B cell (primary cell): ENCODE measurements around the gene IFNGR1. TPM values are rescaled to one million over a fixed set of nuclear protein-coding genes. Genes with fewer than 3 reads are reported as not detected.
A peak's percentile ranks its signal among the peaks of the same experiment; 100 is the strongest.

Source experiments
- ATAC-seq: fragments of 200-7000 bp; cut with Tn5 transposase; one replicate; pipeline ENCODE4 v1.10.0; 2021; ENCODE audit warnings: low read depth, mild to moderate bottlenecking, moderate number of reproducible peaks, moderate library complexity
- CTCF ChIA-PET: fragments of 350-600 bp; sonication (Branson Sonifier 250); formaldehyde crosslinking; loops from one replicate; lab custom pipeline; 2021; ENCODE audit warnings: antibody characterized with exemption, inconsistent platforms; lab: Charles Lee
- POLR2A ChIA-PET: fragments of 350-600 bp; sonication (Branson Sonifier 250); formaldehyde crosslinking; loops from one replicate; lab custom pipeline; 2021; ENCODE audit warnings: antibody characterized with exemption; lab: Charles Lee
- DNase-seq: peaks from one replicate; pipeline ENCODE4 v3.0.0; 2013
- H2AFZ ChIP-seq: 2 replicates; pipeline ENCODE4 v1.6.1; 2012; ENCODE audit warnings: mild to moderate bottlenecking, low read depth, low read length; ENCODE audit not compliant: insufficient read depth, poor library complexity, severe bottlenecking
- H3K27ac ChIP-seq, 2 donors: 1 replicate in 1 of 2; 2 replicates in 1 of 2; pipeline ENCODE4 v1.5.1; 2012 to 2013; ENCODE audit warnings: low read length in 2 of 2, mild to moderate bottlenecking in 2 of 2, moderate library complexity in 1 of 2
- H3K27me3 ChIP-seq, 4 experiments: fragments of 200-600 bp in 1 of 4; sonication (generic) in 1 of 4; replicated peaks in 1 of 4; 1 replicate in 2 of 4; 2 replicates in 2 of 4; pipeline versions ENCODE4 v1.6.1 to v1.7.0; 2013 to 2016; ENCODE audit warnings: low read length in 3 of 4, mild to moderate bottlenecking in 2 of 4, mixed read lengths in 1 of 4, moderate library complexity in 1 of 4; ENCODE audit not compliant: insufficient read depth in 4 of 4, control insufficient read depth in 3 of 4; ENCODE audit errors: control extremely low read depth in 1 of 4
- H3K36me3 ChIP-seq, 2 experiments: replicated peaks in 1 of 2; 1 replicate in 1 of 2; 2 replicates in 1 of 2; pipeline versions ENCODE4 v1.6.1 to v1.7.1; 2013; ENCODE audit warnings: low read length in 1 of 2; ENCODE audit not compliant: insufficient read depth in 2 of 2, control insufficient read depth in 1 of 2; ENCODE audit errors: control extremely low read depth in 1 of 2, extremely low read depth in 1 of 2
- H3K4me1 ChIP-seq, 2 donors: fragments of 200-600 bp in 1 of 2; sonication (generic) in 1 of 2; 1 replicate in 1 of 2; 2 replicates in 1 of 2; pipeline versions ENCODE4 v1.5.1 to v1.6.1; 2013 to 2017; ENCODE audit warnings: low read length in 2 of 2; ENCODE audit not compliant: control insufficient read depth in 2 of 2, insufficient read depth in 2 of 2
- H3K4me2 ChIP-seq: replicated peaks from 2 replicates; pipeline ENCODE3; 2012; ENCODE audit warnings: mild to moderate bottlenecking, low read depth, low read length; ENCODE audit not compliant: poor library complexity, severe bottlenecking
- H3K4me3 ChIP-seq, 5 experiments: fragments of 200-600 bp in 1 of 5; sonication (generic) in 1 of 5; 1 replicate in 3 of 5; 2 replicates in 2 of 5; pipeline versions ENCODE4 v1.5.1 to v1.7.0; 2011 to 2016; ENCODE audit warnings: low read length in 4 of 5, mild to moderate bottlenecking in 4 of 5, low read depth in 2 of 5, control low read depth in 1 of 5, moderate library complexity in 1 of 5; ENCODE audit not compliant: insufficient read depth in 1 of 5; ENCODE audit errors: control extremely low read depth in 1 of 5, extremely low read depth in 1 of 5
- H3K79me2 ChIP-seq: fragments of 200-600 bp; sonication (generic); one replicate; pipeline ENCODE4 v1.6.0; 2016; ENCODE audit warnings: low read length; ENCODE audit not compliant: control insufficient read depth, insufficient read depth
- H3K9ac ChIP-seq: fragments of 200-600 bp; sonication (generic); 2 replicates; pipeline ENCODE4 v1.6.1; 2017; ENCODE audit warnings: mild to moderate bottlenecking, low read length, moderate library complexity
- H3K9me3 ChIP-seq, 3 donors: one replicate each; pipeline versions ENCODE4 v1.6.1 to v1.7.1; 2013; ENCODE audit warnings: low read length in 2 of 3; ENCODE audit not compliant: control insufficient read depth in 2 of 3, insufficient read depth in 1 of 3; ENCODE audit errors: control extremely low read depth in 1 of 3
- H4K20me1 ChIP-seq: 2 replicates; pipeline ENCODE4 v1.6.0; 2012; ENCODE audit warnings: mild to moderate bottlenecking, low read length; ENCODE audit not compliant: insufficient read depth, control insufficient read depth, poor library complexity, severe bottlenecking
- H3K27ac Mint-ChIP-seq: one replicate; pipeline ENCODE4 v1.8.0; 2021; ENCODE audit warnings: mixed read lengths
- H3K27me3 Mint-ChIP-seq: one replicate; pipeline ENCODE4 v1.8.0; 2021; ENCODE audit warnings: mixed read lengths
- H3K4me1 Mint-ChIP-seq: one replicate; pipeline ENCODE4 v1.8.0; 2021; ENCODE audit warnings: mixed read lengths
- H3K4me3 Mint-ChIP-seq: one replicate; pipeline ENCODE4 v1.8.0; 2021; ENCODE audit warnings: mixed read lengths
- H3K9me3 Mint-ChIP-seq: one replicate; pipeline ENCODE4 v1.8.0; 2022; ENCODE audit warnings: mixed read lengths; ENCODE audit not compliant: insufficient read depth
- CTCF ChIP-seq: fragments of 200-600 bp; IDR thresholded peaks from one replicate; pipeline ENCODE4 v1.8.0; 2022; ENCODE audit warnings: antibody characterized with exemption, mild to moderate bottlenecking
- EZH2 ChIP-seq: IDR thresholded peaks from 2 replicates; pipeline ENCODE4 v1.6.1; 2012; ENCODE audit warnings: borderline replicate concordance, low read depth, mild to moderate bottlenecking, moderate library complexity, low read length; ENCODE audit not compliant: insufficient read depth, poor library complexity, severe bottlenecking
- WGBS: methylation state at CpG from one replicate; pipeline ENCODE4 v1.1.5; 2013; ENCODE audit warnings: missing lambda C conversion rate; ENCODE audit not compliant: insufficient coverage; 5-methylcytosine and 5-hydroxymethylcytosine counted together
- intact Hi-C: fragments of 100-400 bp; cut with micrococcal nuclease; formaldehyde crosslinking; loops from one replicate; pipeline ENCODE4 v1.10.0; 2022
- polyA plus RNA-seq: library from polyadenylated mRNA; depleted of rRNA; stranded (reverse); fragments of >200 nt; gene quantifications from 2 replicates; pipeline ENCODE4 v1.2.3, GENCODE V29; 2012
- total RNA-seq, 2 donors: library from RNA; stranded (reverse); fragments of 120-200 nt in 1 of 2; gene quantifications; 1 replicate in 1 of 2; 2 replicates in 1 of 2; pipeline versions ENCODE4 v1.2.3 to v1.2.4, GENCODE V29; 2013 to 2022

IFNGR1 gene
- total and polyA plus RNA-seq, 2 donors (not counting 1 experiment from before 2014, with no cell fraction given), result 24.5 to 48.2 TPM

DNA sequence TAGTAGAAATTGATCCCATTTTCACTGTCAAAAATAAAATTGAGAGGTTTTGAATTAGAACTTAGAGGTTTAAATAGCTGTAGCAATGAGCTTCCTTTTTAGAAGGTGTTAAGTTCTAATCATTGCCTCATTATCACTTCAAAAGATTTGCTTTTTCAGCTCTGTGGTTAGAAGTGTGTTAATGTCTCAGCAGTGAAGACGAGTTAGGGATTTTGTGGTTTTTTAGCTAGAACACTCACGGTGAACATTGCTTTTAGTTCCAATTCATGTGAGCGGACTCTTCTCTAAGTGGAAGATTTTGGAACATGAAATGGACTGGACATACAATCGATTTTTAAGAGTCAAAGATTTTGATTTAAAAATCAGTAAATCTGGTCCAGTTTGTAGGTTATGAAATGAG, 12.7 kb upstream of the IFNGR1 start:
- no peaks in the 10 kb centered on the region for H3K27me3 ChIP-seq
- no peaks in the 10 kb centered on the region for H4K20me1 ChIP-seq
- H3K27ac ChIP-seq, result peak overlapping the region; percentile 4 to 79
- TF ChIP-seq EZH2 (no peak), CTCF (no peak)
- H3K4me1 Mint-ChIP-seq, result peaks cover 71% of the 10 kb centered on the region
- H3K79me2 ChIP-seq, result no peaks in the 10 kb centered on the region
- H3K4me1 ChIP-seq, result peaks cover 59 to 60% of the 10 kb centered on the region in 2 donors
- no peaks in the 10 kb centered on the region for H3K9me3 ChIP-seq
- POLR2A ChIA-PET, result no interaction called here
- H3K9ac ChIP-seq, result no peak overlapping the region
- CTCF ChIA-PET, result interaction anchor here (0.9 to 1.4 kb wide), 5 partner anchors 8 to 138 kb away, joined by 3 to 7 read pairs (median 4); no protein-coding TSS in a partner anchor
- H3K27me3 Mint-ChIP-seq, result no peaks in the 10 kb centered on the region
- DNase-seq (no peak), ATAC-seq (no peak)
- peaks cover 0 to 1% of the 10 kb centered on the region in 2 experiments for H3K36me3 ChIP-seq
- peak overlapping the region; percentile 61 for H2AFZ ChIP-seq
- H3K4me3 ChIP-seq, result no peak overlapping the region
- intact Hi-C loops, result loop anchor here (5.0 kb wide), 1 partner anchor 635 kb away; the partner anchor contains the start of gene TNFAIP3
- no peaks in the 10 kb centered on the region for H3K9me3 Mint-ChIP-seq
- H3K4me3 Mint-ChIP-seq, result peak overlapping the region; percentile 45
- H3K4me2 ChIP-seq, result peak overlapping the region; percentile 43
- WGBS, result 44% methylated on average over 3 of the region's 4 CpGs
- H3K27ac Mint-ChIP-seq, result peak overlapping the region; percentile 88

DNA sequence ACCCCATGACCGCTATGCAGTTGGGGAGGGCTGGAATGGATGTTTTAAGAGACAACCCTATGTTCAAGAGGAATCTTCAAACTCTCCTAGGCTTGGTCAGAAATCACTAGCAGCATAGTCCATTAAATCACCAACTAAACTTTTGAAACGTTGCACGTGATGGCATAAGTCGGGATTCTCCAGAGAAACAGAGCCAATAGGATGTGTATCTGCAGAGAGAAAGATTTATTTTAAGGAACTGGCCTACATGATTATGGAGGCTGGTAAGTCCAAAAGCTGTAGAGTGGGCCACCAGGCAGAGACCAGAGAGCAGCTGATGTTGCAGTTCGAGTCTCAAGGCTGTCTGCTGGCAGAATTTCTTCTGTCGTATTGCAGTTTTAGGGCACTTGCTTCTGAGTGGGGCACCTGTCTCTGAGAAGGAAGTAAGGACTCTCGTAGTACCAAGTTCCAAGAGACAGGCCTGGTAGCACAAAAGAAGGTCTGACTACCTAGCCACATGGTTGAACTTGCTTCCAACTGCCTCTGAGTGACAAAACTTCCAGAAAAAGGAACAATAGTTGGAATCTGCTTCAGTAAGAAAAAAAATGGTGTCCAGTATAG, 11.9 kb upstream of the IFNGR1 start:
- intact Hi-C loops, result loop anchor here (5.0 kb wide), 1 partner anchor 636 kb away; the partner anchor contains the start of gene TNFAIP3
- Mint-ChIP-seq H3K4me3 (no peak overlapping the region), H3K27ac (peak overlapping the region; percentile 83), H3K4me1 (peaks cover 70% of the 10 kb centered on the region), H3K9me3 (no peaks in the 10 kb centered on the region), H3K27me3 (no peaks in the 10 kb centered on the region)
- POLR2A ChIA-PET, result no interaction called here
- Histone ChIP-seq H3K79me2 (no peaks in the 10 kb centered on the region), H3K27ac (peak overlapping the region; percentile 34 to 79), H3K36me3 (peaks cover 0 to 1% of the 10 kb centered on the region in 2 experiments), H4K20me1 (no peaks in the 10 kb centered on the region), H2AFZ (peak overlapping the region; percentile 61), H3K9ac (no peak overlapping the region), H3K4me3 (no peak overlapping the region), H3K4me1 (peaks cover 59 to 60% of the 10 kb centered on the region in 2 donors), H3K9me3 (no peaks in the 10 kb centered on the region), H3K27me3 (no peaks in the 10 kb centered on the region), H3K4me2 (peak overlapping the region; percentile 43)
- 43% methylated on average over 4 of the region's 7 CpGs for WGBS
- CTCF ChIA-PET, result interaction anchor here (0.9 to 1.4 kb wide), 4 partner anchors 7 to 137 kb away, joined by 3 to 7 read pairs (median 4); no protein-coding TSS in a partner anchor
- peak; percentile 48 for DNase-seq
- ATAC-seq, result peak; percentile 23
- no peak for TF ChIP-seq CTCF
- no peak for TF ChIP-seq EZH2
